Stimulated activated naive CD4-positive, alpha-beta T cell (primary cell): ENCODE measurements around the gene KPNB1.
A peak's percentile ranks its signal among the peaks of the same experiment; 100 is the strongest.

Experiments used
- DNase-seq, 6 experiments: peaks; one replicate each; lab custom pipeline; 2025; lab: John Stamatoyannopoulos, UW

Gene KPNB1

DNA sequence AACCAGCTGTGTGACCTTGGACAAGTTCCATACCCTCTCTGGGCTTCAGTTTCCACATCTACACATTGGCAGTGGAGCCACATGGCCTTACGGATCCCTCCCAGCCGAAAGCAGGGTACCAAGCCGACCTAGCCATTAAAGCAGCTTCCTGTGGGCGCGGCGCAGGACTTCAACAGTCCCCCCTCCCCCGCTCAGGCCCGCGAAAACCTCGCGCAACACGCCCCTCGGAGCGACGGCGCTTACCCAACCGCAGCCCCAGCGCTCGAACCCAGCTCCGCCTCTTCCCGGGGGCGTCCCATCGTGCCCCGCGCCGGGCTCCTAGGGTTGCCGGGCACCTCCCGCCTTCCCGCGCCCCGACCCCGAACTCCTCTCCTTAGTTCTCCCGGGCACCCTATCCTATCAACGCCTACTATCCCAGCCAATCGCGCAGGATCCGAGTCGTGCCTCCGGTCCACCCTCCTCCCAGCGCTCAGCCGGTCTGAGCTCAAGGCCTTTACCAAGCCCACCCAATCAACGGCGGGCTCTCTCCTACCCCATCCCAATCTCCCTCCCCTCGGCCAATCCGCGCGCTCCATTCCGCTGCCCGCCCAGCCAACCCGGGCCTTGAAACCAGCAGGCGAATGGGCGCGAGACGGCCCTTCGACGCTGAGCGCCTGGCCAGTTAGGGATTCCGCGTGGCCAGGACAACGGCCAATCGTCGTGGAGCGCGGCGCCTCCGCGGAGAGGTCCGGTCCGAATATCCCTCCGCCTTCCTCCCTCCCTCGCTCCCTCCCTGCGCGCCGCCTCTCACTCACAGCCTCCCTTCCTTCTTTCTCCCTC, at the start of gene KPNB1:
Gene KPNB1 (plus strand): TSS at position 767 of the 819 bp plus-strand sequence. CDS start 326 bp downstream, outside the sequence.
- DNase-seq, result peak; percentile 93 to 97 (median 96)

DNA sequence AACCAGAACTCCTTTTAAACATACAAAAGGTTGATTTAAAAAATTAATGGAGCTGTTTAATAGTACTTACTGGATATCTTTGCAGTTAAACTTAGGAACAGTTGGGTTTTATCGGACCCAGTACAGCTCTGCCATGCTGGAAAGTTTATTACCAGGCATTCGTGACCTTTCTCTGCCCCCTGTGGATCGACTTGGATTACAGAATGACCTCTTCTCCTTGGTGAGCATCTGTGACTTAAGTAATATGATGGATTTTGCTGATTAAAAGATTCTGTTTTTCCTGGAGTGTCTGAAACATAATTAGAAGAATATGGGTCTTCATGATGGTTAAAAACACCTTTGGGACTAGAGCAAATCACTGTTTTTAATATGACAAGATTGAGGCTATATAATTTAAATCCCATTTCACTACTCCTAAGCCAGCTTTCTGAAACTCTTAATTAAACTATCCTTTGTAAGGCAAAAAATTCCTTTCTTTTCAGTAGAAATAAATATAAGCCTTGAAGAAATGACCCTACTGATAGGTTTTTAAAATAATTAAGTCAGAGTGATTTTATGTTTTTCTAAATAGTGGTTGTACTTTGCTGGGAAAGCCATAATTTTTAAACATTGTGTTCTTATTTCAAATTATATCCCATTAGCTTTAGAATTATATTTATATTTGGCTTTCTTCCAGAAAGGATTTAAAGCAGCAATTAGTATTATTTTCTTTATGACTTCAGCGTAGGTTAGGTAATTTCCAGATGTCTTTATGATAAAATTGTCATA, 45.7 kb upstream of the KPNB1 start:
- no peak for DNase-seq

DNA sequence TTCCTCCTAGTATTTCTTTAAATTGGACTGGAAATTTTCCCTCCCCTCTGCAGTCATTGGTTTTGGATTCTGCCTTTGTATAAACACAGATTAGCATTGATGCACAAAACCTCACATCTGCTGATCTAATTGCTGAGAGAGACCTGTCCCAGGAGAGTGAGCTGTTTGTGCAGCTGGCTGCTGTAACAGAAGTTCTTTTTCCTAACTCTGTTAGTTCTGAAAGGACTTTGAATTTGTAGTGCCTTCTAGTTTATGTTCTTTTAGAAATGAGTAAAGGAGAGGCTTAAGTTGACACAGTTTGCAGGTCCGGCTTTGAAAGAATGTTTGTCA, 45.2 kb upstream of the KPNB1 start:
- no peak for DNase-seq

DNA sequence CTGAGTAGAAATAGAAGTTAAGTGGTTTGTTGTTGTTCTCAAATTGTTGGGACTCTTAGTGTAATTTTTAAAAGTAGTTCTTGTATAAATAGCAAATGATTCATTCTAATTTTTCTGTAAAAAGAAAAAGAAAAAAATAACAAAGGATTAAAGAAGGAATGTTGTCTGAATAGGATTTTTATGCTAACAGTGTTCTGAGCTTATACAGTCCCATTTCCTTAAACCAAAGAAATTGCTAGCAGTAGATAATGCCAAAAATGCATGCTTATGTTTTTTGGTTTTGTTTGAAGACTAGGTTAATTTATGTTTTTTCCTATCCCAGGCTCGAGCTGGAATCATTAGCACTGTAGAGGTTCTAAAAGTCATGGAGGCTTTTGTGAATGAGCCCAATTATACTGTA, 44.7 kb upstream of the KPNB1 start:
- no peak for DNase-seq

DNA sequence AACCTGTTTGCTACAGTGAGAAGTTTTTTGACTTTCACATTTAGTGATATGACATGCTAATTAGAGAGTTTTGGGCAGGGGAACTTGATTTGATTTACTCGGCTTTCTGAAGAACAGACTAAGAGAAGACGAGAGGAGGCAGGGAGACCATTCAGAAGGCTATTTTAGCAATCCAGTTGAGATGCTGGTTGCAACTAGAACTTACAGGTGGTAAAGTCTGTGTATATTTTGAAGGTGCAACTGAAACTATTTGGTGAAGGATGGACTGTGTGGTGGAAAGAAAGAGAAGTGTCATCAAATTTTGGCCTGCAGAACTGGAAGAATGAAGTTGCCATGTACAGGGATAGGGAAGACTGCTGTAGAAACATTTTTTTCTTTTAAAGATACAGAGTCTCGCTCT, 42.2 kb upstream of the KPNB1 start:
- no peak for DNase-seq

DNA sequence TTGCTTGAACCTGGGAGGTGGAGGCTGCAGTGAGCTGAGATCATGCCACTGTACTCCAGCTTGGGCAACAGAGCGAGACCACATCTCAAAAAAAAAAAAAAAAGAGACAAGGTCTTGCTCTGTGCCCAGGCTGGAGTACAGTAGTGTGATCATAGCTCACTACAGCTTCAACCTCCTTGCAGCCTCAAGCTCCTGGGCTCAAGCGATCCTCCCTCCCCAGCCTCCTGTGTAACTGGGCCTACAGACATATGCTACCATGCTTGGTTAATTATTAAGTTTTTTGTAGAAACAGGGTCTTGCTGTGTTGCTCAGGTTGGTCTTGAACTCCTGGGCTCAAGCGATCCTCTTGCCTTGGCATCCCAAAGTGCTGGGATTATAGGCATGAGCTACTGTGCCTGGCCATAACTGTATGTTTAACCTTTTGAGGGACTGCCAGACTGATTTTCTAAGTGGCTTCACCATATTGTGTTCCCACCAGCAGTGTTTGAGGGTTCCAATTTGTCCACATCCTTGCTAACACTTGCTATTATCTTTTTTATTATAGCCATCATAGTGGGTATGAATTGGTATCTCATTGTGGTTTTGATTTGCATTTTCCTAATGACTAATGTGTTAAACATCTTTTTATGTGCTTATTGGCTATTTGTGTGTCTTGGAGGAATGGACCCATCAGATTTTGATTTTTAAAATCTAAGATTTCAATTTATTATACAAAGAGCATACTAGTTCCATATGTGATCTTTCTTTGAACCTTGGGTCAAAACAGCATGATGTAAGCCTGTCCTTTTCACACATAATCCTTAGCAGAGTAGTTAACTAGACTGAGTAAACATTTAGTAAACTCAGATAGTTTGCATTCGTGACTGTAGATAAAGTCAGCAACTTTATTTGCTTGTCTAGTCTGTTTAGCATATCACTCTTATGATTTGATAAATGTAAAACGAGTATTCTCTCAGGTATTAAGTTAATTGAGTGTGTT, 38.1 kb upstream of the KPNB1 start:
- no peak for DNase-seq

DNA sequence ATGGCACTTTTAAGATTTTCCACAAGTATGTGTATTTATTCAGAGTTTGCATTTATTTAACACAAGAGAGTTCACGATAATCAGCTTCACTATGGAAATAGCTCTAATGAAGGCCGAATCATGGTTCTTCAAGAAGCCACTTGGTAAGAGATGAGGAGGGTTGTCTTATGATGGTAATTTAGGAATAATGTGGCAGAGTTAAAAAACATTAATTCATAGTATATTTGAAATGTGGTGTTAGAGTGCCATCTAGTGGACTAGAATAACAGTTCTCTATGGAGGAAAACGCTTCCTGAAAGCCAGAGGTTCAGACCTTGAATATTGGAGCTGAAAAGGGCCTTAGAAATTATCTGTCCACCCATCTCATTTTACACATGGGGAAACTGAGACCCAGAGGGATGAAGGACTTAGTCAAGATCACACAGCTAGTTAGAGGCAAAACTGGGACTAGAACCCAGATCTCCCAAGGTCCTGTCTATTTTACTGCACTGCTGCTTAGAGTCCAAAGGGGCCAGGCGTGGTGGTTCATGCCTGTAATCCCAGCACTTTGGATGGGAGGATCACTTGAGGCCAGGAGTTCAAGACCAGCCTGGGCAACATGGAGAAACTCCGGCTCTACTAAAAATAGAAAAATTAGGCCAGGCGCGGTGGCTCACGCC, 33.8 kb upstream of the KPNB1 start:
- DNase-seq, result peak in 3 of 6 experiments; percentile 8 to 67 (median 51)

DNA sequence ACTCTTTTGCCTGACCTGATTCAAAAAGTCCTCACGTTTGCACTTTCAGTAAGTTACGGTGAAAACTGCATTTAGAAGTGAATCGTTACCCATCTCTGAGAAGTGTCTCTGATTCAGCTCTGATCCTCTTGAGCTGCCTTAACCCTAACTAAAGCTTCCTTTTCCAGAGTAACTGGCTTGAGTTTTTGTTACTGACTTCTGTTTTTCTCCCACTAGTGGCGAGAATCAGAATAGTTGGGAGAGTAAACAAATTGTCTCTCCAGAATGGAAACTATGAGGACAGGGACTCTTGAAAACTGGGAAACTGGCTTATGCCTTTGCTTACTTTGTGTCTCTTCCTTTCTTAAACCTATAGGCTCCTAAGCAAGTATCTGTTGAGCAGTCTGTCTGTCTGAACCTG, 31.3 kb upstream of the KPNB1 start:
- no peak for DNase-seq

DNA sequence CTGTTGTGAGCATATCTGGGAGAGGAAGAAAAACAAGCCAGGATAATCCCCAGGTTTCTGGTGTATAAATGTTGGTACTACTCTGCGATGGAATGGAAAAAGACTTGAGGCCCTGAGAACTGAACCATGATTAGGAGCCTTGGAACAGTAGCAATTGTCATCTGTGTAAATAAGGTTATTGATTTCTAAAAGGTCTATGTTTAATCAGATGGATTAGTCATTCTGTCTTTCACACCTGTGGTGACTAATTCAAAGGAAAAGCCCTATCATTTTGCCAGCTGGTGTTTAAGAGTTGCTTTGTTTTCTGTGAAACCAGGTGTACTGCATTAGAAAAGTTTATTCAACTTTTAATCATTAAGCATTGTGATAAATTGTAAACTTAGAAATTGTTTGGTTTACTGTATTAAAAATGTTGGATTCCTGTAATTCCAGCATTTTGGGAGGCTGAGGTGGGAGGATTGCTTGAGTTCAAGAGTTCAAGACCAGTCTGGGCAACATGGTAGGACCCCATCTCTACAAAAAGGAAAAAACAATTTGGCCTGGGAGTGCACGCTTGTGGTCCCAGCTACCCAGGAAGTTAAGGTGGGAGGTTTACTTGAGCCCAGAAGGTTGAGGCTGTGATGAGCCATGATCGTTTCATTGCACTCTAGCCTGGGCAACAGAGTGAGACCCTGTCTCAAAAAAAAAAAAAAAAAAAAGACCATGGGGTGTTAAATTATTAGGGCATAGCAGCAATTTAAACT, 29.0 kb upstream of the KPNB1 start:
- no peak for DNase-seq

DNA sequence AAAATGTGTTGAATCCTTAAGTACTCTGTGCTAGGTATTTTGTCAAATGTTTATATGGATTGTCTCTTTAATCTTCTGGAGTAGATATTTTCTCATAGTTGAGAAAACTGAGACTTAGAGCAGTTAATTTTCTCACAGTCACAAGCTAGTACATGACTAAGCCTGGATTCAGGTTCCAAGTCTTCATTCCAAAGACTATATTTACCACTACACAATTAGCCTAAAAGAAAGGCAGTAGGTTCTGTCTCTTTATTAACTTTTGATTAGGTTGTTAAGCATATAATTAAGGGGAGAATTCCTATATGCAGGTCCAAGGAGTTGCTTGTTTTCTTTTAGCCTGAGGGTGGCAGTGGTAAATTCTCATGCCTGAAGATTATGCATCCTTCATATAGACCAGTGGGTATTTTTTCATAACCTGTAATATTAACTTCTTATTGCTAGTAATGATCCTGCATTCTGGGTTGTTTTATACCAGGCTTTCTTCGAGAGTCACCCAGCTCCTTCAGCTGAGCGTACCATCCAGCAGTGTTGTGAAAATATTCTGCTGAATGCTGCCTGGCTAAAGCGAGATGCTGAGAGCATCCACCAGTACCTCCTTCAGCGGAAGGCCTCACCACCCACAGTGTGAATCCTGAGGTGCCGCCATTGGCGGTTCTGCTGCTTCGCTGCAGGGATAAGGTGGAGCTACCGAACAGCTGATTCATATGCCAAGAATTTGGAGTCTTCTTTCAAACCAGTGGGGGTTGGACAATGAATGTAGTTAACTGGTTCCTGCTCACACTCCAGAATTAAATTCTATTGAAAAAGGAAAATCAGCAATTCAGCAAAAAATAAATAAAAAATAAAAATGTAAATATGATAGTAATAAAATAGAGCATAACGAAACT, 28.2 kb upstream of the KPNB1 start:
- DNase-seq, result no peak

DNA sequence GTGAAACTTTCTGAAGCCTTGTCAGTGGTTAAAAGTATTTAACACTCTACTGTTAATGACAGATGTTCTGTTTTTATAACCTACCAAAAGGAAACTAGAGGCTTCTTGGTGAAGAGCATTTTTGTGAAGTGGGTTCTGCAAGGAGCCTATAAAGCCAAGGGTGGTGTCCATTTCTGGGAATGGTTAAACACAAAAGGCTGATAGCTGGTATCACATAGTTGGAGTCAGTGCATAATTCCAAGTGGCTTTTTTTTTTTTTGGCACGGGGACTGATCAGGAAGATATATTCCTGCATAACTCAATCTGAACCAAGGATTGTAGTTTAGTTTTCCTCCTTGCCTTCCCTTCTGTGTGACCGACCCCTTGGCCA, 27.6 kb upstream of the KPNB1 start:
- no peak for DNase-seq

DNA sequence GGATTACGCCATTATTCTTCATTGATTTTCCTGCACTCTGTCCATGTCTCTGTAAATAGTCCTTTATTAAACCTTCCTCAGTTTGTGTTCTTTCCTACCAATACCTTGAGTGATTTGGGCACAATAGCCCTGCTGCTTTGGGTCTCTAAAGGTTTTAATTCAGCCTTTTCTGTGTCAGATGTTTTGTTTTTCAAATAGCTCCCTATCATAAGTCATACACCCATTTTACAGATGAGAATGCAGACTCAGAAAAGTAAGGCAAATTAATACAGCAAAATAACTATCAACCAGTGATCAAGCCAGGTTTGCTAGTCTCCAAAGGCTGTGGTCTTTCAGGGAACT, 25.0 kb upstream of the KPNB1 start:
- no peak for DNase-seq

DNA sequence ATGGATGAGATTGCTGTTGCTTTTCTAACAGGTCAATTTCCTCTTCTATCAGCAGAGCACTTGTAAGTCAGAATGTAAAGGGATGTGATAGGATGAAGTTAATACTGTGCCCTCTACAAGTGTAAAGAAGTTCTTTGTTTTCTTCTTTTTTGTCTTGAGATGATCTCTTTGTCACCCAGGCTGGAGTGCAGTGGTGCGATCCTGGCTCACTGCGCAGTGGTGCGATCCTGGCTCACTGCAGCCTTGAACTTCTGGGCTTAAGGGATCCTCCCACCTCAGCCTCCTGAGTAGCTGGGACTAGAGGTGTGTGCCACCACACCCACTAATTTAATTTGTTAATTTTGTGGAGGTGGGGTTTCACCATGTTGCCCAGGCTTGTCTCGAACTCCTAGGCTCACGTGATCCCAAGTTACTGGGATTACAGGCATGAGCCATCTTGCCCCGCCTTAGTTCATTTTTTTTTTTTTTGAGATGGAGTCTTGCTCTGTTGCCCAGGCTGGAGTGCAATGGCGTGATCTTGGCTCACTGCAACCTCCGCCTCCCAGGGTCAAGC, 21.6 kb upstream of the KPNB1 start:
- no peak for DNase-seq

DNA sequence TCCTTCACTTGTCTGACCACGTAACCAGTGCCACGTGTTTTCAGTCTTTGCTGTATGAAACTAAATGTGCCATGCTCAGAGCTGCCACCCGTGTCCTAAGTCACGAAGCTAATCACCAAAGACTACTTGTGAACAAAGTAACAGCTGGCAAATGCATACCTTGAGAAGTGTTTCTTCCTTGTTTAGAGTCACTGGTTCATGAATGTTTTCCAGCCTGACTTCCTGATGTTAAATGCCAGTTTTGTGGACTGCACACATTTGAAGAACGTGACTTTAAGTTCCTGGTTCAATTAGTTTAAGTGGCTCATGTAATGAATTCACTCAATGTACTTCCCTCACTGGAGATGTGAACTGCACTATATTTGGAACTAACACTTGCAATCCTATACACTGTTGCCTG, 19.9 kb upstream of the KPNB1 start:
- no peak for DNase-seq

DNA sequence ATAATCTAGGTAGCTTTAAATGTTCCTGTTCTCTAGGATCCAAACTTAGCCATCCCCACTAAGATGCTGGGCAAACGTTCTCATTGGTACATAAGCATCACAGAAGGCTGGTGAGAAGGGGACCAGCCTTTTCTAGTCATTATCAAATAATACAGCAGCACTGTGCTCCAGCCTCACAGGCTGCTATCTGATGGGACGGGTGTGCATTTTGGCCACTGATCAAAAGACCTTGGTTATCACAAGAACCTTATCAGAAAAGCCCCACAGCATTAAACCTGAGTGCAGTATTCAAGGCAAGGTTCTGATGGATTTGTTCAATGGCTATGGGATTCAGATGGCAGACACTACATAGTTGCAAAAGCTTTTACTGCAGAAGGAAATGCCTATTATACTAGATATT, 19.1 kb upstream of the KPNB1 start:
- no peak for DNase-seq

DNA sequence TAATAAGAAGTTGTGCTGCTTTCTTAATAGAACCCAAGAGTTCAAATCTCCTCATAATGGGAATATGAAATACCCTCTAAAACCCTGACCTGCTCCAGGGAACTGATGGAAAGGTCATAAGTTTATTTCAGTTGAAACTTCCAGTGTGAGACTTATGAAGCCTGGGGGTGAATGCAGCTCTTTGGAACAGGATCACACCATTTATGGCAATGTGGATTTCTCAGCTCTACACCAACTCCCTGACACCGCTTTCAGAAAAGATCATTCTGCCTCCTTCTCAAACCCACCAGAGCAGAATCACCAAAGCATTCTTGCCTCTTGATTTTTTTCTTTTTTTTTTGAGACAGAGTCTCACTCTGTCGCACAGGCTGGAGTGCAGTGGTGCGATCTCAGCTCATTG, 16.7 kb upstream of the KPNB1 start:
- no peak for DNase-seq

DNA sequence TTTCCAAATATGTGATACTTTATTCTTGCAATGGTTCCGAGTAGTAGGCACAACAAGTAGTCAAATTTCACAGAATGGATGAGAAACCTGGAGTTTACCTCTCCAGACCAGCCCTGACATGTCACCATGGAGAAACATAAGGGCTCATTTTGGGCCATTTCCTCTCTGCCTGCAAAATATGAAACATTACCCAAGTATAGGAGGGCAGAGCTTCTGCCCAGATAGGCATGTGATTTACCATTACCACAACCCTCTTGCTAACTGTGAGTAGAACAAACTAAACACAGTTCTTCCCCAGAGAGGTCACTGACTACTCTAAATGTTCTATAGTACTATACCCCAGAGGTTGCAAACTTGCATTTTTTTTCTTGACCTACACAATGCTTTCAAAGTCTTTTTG, 15.7 kb upstream of the KPNB1 start:
- DNase-seq, result no peak

DNA sequence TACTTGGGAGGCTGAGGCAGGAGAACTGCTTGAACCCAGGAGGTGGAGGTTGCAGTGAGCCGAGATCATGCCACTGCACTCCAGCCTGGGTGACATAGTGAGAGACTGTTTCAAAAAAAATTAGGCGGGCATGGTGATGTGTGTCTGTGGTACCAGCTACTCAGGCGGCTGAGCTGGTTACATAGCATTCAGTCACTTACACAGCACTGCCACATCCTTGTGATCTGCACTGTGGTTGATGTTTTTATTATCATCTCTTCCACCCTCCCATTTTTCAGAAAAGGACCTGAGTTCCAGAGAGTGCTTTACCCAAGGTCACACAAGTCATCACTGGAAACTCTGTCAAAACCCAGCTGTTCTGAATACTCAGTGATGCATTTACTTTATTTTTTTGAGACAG, 14.8 kb upstream of the KPNB1 start:
- DNase-seq, result no peak

DNA sequence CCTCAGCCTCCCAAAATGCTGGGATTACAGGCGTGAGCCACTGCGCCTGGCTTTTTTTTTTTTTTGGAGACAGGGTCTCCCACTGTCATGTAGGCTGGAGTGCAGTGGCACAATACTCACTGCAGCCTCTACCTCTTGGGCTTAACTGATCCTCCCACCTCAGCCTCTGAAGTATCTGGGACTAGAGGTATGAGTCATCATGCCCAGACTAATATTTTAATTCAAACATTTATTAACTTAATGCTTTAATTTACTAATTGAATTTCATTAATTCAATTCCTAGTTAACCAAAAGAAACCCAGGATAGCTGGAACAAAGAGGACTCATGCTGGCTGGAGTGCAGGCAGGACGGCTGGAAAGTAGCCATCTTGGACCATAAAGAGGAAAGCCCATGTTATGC, 14.0 kb upstream of the KPNB1 start:
- no peak for DNase-seq
